Breast epithelium (tissue), 3 donors: ENCODE data around the gene CBLB.

ENCODE experiments used
- POLR2AphosphoS5 ChIP-seq, 3 donors: sonication (generic); formaldehyde crosslinking; IDR thresholded peaks; one replicate each; pipeline ENCODE4 v1.6.1; 2017; ENCODE audit warnings: antibody characterized with exemption in 3 of 3
- TF ChIP-seq, protein P1 (sequence below), 3 donors: fragments of 450-650 bp; IDR thresholded peaks; one replicate each; pipeline ENCODE4 v1.5.1; 2016 to 2017; ENCODE audit warnings: antibody characterized with exemption in 3 of 3, mild to moderate bottlenecking in 3 of 3, moderate library complexity in 3 of 3

DNA sequence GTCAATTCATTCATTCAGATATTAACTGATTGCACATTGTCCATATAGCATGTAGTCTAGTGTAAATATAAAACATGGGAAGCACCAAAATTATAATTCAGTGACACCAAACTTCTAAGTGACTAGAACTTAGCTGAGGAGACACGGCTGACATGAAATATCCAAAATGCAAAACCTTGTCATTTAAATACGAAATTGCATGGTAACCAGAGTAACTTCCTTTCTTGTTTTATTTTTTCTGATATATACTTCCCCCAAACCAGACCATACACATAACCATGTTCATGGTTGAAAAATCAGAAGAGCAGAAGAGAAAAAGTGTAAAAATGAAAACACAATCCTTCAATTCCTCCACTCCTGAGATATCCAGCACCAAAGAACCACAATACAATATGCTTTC lies 38.0 kb downstream of the CBLB start:
- TF ChIP-seq, protein P1, sequence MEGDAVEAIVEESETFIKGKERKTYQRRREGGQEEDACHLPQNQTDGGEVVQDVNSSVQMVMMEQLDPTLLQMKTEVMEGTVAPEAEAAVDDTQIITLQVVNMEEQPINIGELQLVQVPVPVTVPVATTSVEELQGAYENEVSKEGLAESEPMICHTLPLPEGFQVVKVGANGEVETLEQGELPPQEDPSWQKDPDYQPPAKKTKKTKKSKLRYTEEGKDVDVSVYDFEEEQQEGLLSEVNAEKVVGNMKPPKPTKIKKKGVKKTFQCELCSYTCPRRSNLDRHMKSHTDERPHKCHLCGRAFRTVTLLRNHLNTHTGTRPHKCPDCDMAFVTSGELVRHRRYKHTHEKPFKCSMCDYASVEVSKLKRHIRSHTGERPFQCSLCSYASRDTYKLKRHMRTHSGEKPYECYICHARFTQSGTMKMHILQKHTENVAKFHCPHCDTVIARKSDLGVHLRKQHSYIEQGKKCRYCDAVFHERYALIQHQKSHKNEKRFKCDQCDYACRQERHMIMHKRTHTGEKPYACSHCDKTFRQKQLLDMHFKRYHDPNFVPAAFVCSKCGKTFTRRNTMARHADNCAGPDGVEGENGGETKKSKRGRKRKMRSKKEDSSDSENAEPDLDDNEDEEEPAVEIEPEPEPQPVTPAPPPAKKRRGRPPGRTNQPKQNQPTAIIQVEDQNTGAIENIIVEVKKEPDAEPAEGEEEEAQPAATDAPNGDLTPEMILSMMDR (IDR thresholded peaks at IDR 0.05): no peak
- no peak for TF ChIP-seq POLR2AphosphoS5 (IDR thresholded peaks at IDR 0.05)
